DMS 273 (cell line): ENCODE data around the gene TUG1.

Experiments
- DNase-seq: peaks from one replicate; lab custom pipeline; 2025; ENCODE audit not compliant: unreplicated experiment; lab: John Stamatoyannopoulos, UW

Gene TUG1

DNA sequence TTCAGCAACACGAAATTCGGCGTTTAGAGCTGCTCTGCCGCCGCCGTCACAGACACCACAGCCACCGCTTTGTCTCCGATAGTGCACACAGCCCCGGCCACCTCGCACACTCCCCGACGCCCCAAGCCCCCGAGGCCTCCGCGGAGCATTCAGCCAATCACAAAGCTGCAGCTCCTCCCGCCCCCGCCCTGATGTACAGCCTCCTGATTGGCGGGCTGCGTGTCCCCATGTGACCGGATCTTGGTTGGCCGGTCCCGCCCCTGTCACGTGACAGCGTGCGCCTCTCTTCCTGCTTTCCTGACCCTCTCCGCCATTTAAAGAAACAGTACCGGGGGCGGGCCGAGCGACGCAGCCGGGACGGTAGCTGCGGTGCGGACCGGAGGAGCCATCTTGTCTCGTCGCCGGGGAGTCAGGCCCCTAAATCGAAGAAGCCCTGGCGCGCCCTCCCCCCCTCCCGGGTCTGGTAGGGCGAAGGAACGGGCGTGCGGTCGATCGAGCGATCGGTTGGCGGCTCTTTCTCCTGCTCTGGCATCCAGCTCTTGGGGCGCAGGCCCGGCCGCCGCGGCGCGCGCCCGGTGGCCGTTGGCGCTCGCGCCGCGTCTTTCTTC, at the start of gene TUG1:
Gene TUG1 (plus strand): TSS at position 342 of the 608 bp plus-strand sequence.
- DNase-seq, result peak; percentile 97

DNA sequence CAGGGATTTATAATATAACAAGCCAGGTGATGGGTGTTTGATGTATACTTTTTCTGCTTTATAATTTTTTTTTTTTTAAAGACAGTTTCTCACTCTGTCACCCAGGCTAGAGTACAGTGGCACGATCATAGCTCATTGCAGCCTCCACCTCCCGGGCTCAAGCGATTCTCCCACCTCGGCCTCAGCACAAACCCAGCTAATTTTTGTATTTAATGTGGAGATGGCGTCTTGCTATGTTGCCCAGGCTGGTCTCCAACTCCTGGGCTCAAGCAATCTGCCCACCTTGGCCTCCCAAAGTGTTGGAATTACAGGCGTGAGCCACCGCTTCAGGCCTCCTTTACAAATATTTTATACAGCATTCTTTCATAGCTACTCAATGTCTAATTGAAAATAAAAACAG, 49.1 kb upstream of the TUG1 start:
- DNase-seq, result no peak

DNA sequence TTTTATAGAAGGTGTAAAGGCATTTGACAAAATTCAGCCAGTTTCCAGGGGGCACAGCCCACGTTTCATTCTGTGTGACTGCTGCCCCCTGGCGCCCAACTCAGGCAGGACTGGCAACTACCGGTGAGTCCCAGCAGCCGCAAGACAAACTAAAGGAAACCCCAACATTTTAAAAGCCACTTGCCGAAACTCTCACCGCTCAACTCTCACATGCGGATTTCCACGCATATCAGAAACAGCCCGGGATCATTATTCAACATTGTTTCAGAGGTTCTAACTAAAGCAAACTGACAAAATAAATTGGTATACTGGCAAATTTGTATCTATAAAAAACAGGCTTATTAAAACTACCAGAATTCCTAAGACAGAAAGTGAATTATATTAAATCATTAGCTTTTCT, 48.7 kb upstream of the TUG1 start:
- peak; percentile 81 for DNase-seq

DNA sequence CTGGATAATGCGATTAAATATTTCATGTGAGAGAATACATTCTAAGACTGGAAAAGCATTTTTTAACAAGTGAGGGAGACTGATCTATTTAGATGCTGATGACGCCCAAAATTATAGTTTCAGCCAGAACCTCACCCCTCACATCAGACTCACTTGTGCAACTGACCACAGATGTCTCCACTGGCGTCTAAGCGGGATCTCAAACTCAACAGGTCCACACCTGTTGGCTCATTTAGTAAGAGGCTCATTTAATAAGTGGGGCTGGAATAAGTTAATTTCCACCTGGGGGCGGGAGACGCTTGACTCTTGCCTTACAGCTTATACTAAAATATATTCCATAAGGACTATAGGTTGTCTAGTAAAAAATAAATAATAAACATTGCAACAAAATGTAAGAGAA, 48.0 kb upstream of the TUG1 start:
- peak; percentile 24 for DNase-seq

DNA sequence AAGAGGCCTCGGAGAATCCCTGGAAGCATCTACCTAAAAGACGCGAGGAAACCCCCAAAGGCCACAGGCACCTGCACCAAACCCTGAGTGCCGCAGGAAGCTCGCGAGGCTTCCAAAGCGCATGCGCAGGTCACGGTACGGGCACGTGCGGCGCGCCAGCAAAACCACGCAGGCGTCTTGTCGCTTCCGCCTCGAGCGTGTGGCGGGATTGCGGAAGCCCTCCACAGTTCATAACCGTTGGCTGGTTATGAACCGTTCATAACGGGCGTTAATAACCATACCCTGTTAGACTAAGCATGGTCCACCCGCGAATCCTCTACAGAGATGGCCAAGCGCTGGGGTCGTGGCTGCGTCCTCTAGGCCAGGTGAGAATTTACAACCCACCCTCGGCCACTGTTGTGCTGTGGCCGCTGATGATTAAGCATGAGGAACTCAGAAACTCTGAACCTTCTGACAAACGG, 46.9 kb upstream of the TUG1 start:
- DNase-seq, result no peak

DNA sequence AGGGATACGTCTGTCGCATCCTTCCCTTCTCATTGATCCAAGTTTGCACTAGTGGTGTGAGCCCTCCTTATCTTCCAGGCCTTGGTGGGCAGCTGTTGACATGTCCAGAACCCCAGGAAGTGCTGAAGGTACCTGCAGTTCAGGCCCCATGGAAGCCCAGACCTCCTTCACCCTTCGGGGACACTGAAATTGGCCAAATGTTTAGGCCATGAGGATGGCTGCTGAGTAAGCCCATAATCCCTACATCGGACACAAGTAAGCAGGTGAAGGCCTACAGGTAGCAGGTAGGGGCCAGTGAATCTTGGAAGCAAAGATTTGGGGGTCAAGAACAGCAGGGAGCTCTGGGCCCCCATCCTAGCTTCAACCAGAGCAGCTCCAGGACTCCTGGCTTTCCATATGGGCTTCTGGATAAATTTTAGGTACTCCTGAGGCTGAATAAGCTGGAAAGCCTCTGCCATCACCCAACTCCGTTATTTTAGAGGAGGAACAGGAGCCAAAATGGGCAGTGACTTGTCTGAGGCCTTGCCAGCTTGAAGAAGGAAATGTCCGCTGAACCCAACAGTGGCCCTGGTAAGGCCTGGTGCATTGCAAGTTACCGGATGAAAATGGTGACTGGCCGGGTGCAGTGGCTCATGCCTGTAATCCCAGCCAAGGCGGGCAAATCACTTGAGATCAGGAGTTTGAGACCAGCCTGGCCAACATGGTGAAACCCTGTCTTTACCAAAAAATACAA, 45.7 kb upstream of the TUG1 start:
- no peak for DNase-seq

DNA sequence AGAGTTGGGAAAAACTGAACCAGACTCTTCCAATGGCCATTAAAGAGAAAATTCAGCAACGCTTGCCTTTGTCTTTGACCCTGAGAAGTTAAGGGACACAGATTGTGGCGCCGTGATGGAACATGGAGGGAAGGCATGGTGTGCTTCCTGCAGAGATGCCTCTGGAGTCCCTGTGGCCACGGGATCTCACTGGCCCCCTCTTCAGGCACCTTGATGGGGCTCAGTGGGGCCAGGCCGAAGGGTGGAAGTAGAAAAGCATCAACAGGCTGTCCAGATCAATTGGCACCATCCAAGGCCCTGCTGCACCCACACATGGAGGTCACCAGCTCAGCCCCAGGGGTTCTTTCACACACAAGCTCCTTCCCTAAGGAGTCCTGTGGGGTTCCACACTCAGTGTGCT, 43.4 kb upstream of the TUG1 start:
- DNase-seq, result no peak

DNA sequence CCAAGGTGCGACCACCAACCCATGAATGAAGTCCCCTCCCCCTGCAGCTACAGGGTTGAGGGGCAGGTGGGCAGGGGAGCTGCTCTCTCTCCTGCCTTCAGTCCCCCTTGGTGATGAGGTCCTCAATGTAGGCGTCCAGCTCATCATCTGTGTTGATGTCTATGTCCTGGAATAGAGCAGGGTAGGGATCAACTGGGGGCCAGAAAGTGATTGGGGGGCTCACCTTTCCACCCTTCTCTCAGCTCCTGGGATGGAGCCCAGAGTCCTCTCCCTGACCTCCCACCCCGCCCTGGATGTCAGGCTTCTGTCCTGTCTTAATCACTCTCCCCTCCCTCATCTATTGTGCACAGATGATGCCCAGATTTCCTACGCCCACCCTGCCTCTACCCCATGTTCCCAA, 42.4 kb upstream of the TUG1 start:
- DNase-seq, result no peak

DNA sequence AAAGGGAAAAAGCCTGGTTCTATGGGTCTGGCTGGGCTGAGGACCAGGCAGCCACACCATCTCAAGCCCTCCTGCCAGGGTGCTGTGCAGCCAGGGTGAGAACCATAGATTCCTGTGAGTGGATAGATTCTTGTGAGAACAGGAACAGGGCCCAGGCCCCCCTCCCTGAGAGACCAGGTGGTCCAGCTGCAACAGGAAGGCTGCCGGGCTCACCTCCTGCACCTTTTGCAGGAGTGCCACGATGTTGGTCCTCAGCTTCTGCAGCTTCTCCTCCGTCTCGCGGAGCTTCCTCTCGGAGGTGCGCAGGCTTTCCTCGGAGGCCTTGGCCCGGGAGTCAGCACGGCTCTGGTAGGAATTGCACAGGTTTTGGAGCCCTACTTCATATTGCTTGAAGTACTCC, 41.3 kb upstream of the TUG1 start:
- DNase-seq, result no peak

DNA sequence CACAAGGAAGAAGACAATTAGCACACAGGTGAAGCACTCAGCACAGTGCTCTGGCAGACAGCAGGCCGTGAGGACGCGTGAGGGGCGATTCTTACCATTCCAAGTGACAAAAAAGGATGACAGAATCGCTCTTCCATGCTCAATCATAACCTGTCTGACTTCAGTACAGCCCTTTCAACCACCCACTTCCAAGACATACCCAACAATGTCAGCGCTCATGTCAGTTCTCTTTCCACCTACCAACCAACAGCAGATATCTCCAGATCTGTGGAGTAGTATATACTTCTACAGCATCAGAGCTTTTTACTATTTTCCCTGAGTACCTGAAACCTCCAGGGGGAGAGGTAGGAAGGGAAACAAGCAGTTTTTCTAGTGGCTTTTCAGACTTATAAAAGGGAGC, 40.7 kb upstream of the TUG1 start:
- DNase-seq, result no peak

DNA sequence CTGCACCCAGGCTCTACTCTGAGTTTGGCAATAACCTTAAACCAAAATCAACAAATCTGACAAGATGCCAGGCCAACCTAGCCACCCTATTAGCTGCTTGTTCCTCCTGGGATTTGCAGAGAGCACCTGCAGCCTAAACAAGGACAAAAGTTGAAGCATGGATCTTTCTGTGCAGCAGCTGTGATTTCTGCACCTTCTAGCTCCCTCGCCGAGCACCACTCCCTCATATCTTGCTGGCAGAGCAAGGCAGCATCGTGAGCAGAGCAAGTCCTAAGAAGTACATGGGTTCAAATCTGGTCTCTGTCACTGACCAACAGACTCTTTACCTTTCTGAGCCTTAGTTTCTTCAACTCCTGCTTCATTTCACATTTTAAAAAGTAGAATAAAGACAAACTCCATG, 38.8 kb upstream of the TUG1 start:
- DNase-seq, result no peak

DNA sequence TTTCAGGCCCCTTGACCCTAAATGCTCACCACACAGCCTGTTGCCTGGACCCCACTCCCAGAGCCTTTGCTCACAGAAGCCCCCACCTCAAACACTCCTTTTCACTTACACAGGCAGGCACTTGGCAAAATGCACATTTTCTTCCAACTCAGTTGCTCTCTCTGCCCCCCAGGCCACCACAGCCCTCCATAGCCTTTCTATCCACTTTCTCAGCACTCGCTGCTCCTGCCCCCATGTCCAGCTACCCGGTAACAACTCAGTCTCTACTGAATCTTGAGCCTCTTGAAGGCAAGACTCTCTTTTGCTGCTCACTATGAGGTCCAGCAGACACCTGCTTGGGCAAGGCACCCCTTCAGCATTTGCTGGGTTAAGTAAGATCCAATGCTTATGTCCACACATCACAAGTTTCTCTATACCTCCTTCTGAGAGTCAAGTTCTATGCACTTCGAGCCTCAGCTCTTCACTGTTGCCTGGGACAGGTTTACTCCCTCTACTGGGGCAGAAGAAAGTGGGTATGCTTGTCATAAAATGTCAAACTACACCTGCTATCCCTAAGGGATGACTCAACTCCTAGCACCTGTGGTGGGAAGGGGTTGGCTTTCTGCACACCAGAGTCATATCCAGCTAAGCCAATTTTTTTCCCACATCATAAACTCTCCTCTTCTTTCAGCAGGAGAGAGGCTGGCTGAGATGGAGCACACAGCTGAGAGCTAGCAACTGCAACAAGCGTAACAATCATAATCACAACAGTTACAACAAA, 37.3 kb upstream of the TUG1 start:
- DNase-seq, result no peak

DNA sequence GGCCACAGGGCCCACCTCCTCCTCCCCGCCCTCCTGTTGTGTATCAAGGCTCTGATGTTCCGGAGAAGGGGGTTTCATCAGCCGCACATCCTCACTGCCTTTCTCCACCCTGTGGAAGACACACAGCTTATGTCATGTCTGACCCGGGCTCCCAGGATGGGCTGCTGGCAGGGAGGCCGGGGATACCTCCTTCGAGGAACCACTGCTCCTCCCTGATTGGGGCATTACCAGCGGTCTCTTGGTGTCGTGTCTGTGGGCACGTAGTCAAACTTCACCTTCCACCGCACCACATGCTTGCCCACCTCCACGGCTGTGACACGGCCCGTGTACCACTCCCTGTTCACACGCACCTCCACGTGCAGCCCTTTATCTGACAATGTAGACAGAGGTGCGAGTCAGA, 36.4 kb upstream of the TUG1 start:
- no peak for DNase-seq

DNA sequence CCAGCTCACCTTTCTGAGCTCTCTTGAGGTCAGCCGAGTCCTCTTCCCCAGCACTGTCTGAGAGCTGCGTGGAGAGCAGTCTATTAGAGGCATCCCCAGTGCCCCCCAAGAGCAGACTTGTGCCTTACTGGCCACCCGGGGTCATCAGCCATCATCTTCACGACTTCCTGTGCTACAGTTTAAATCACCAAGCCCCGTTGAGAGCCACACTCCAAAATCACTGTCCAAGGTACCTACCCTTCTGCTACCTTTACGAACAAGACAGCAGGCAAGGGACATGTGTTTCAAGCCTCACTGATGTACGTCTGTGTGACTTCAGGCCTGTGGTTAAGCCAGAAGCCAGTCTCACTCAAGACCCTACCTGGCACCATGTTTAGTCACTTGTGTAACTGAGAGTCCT, 35.6 kb upstream of the TUG1 start:
- DNase-seq, result no peak

DNA sequence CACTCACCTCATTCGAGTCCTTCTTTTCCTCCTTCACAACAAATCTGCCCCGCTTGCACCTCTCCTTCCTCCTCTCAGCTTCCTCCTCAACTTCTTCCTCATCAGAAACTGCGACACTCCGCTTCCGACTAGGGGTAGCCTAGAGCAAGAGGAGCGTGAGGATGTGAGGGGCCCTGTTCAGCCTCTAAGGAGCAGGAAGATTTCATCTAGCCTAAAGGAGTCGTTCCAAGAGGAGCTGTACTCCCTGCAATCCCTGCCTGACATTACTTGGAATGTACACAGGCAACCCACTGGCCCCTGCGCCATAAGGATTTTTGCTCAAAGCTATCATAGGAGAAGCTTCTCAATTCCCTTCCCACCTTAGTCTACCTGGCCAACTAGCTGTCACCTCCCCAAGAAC, 35.0 kb upstream of the TUG1 start:
- DNase-seq, result no peak

DNA sequence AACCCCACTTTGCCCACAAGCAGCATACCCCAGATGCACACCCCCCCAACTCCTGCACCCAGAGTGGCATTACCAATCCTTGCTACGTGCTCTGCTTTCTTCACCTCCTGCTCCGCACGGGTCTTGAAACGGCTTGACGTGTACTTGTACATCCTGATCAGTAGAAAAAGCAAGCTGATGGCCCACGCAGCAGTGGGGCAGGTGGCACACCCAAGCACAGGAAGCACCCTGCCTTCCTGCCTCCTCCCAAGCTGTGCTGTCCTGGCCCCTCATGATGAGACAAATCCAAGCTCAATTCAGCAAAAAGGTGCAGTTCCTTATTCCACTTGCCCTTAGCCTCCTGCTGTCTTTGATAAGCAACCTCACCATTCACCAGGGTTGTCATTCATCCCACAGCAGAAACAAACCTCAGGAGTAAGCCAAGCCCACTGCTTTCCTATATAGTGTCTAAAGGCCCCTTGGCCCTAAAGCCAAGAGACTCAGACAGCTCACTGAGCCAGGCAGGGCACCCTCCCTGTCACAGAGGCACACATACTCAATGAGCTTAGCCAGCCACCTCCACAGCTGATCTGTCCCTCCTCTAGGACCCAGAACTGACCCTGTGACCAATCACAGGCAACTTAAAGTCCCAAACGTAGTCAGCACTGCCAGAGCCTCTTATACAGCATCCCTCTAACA, 28.2 kb upstream of the TUG1 start:
- DNase-seq, result no peak

DNA sequence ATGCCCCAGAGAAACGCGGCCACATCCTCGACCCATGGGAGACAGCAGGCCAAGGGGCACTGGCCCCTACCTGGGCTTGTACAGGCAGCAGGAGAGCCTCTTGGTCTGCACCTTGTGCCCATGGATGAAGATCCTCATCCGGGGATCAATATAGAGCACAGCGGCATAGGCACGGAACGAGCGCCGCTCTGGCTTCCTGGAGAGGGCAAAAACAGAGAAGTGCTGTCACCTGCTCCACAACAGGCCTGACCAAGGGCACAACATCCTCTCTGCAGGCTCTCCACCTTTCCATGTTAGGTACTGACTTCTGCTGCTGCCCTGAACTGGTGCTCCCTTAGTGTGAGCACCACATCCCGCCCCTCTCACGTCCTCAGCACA, 27.7 kb upstream of the TUG1 start:
- no peak for DNase-seq

DNA sequence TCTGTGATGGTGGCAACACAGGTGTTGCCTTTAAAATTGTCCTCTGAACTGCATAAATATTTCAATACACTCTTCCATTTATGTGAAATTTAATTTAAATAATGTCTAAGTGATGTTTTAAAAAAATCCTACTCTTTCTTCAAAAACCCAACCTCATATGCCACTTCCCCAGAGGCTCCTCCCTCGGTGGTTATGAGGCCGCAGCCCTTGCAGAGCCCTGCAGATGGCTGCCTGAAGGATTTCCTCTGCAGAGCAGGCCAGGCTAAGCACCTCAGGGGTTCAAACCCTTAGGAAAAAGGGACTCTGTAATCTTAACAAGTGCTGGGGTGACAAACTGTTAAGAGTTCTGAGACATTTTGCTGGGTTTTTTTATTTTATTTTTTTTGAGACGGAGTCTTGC, 25.7 kb upstream of the TUG1 start:
- no peak for DNase-seq

DNA sequence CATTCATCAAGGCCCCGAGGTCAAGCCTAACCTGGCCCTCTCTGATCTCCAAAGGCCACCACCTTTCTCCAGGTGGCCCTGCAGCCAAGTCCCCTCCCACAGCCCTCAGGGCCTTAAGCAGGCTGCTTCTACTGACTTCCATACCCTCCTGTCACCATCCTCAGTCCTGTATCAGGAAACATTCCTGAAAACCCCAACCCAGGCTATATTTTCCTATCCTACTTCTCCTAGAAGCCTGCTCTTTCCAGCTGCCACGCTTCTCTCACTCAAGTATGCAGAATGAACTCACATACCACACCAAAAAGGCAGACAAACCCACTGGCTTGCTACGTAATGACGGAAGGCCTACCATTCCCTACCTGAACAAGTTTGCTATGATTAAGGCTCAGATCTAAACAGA, 24.1 kb upstream of the TUG1 start:
- DNase-seq, result no peak

DNA sequence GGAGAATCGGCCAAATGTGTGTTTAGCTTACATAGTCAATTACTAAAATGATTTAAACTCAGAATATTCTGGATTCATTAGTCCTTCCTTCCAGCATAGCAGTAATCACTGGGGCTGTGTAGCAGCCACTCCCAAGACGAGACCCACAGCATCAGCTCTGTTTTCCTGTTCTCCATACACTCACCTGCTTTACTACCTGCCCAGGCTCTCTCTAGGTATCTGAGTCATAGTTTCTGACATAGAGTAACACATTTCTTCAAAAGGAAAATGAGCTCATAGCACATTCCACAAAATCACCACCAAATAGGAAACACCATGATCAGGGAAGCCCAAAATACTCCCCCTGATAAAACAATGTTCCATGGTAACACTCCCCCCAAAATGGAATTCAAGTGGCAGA, 23.4 kb upstream of the TUG1 start:
- no peak for DNase-seq

DNA sequence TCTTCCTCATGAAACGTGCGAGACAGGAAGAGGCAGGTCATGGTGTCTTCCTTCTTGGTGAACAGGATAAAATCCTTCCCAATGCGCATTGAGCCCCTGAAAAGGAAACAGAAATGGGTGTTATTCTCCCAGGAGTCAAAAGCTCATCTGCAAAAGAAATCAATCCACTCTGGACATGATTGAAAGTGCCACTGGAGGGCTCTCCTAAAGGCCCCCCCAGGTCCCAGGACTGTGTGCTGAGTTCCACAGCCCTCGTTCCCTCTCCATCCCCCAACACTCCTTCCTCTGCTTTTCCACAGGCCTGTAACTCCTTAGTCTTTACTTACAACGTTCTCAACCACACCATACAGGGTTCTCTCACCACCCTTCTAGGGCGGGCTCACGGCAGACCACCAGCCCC, 22.7 kb upstream of the TUG1 start:
- no peak for DNase-seq
